ENCODE results near the gene SDK1. TPM values are rescaled to one million over a fixed set of nuclear protein-coding genes. Genes with fewer than 3 reads are reported as not detected.

SDK1 gene
- total and polyA plus RNA-seq, 10 of the 15 experiments (the other 5 are each of a cell fraction or from before 2014, with no cell fraction given) = 0.14 to 0.33 TPM; not detected in 8

DNA sequence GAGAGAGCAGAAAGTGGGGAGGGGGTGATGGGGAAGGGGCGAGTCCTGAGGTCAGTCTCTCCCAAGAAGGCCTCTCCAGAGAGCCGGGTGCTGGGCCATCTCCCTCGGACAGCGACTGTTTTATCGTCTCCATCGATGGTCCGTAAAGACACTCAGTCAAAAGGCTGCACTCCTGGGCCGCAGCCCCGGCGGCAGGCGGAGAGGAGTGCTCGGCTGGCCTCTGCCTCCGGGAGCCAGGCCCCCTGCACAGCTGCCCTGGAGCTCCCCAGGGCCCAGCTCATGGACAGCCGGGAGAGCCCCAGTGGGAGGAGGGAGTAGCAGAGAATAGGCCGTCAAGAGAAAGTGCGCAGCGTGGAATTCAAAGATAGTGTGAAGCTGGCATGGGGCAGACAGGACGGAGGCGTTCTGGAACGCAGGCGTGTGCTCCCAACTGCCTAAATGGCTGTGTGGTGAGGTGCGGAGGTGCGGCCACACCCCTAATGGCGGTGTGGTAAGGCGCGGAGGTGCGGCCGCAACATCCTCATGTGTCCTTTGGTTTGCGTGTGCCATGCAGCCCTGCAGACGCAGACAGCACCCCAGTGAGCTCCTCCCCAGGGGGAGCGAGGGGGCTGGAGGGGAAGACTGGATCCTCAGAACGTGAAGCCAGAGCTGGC, 903.6 kb downstream of the SDK1 start:
- RAD21 ChIA-PET (ENCODE audit: unreplicated experiment) = no interaction called here
- 64% methylated on average over 31 of the region's 32 CpGs for WGBS (ENCODE audit: insufficient coverage, insufficient replicate concordance, low lambda C conversion rate, missing lambda C conversion rate)
- H3K27ac ChIP-seq (ENCODE audit: control insufficient read depth, insufficient read depth) = no peak overlapping the region

More for the DNA sequence above, 903.6 kb downstream of the SDK1 start:
- H2AFZ ChIP-seq (ENCODE audit: control insufficient read depth, low read depth, low read length) = no peak overlapping the region
- no peak for DNase-seq (ENCODE audit: low read depth, low spot score)
- H4K20me1 ChIP-seq (ENCODE audit: control insufficient read depth, insufficient read depth) = no peaks in the 10 kb centered on the region
- H3K9ac ChIP-seq (ENCODE audit: control insufficient read depth, insufficient read depth, low read length) = no peak overlapping the region
- SMC1A ChIA-PET (ENCODE audit: uncharacterized antibody, unreplicated experiment) = no interaction called here
- no peak overlapping the region for H3K4me3 ChIP-seq
- no peaks in the 10 kb centered on the region for H3K36me3 ChIP-seq (ENCODE audit: control insufficient read depth in 2 of 2, insufficient read depth in 2 of 2, low read length in 1 of 2)
- POLR2A ChIA-PET = no interaction called here
- H3K79me2 ChIP-seq (ENCODE audit: control insufficient read depth, insufficient read depth, low read length) = no peaks in the 10 kb centered on the region
- CTCF ChIA-PET = no interaction called here
- no peak for FAIRE-seq
- H3K4me2 ChIP-seq (ENCODE audit: control insufficient read depth, insufficient read depth) = no peak overlapping the region
- intact Hi-C loops (cut with micrococcal nuclease; ENCODE audit: unreplicated experiment) (no loop called here), in situ Hi-C loops (cut with MboI) (no loop called here)
- no peaks in the 10 kb centered on the region; the same call in 2 of the 3 replicates for H3K9me3 ChIP-seq (replicated peaks; ENCODE audit: control insufficient read depth, insufficient read depth, low read length)
- BruUV-seq (replicated peaks) = no TSS peak
- H3K27me3 ChIP-seq (replicated peaks in 1 of 2; ENCODE audit: control insufficient read depth in 2 of 2, insufficient read depth in 2 of 2, low read length in 1 of 2) = no peaks in the 10 kb centered on the region
- H3K4me1 ChIP-seq (ENCODE audit: control insufficient read depth, insufficient read depth, low read length) = no peaks in the 10 kb centered on the region
- ATAC-seq = no peak
- TF ChIP-seq STAT1 (conservative IDR thresholded peaks at IDR 0.05) = no peak
- TF ChIP-seq POLR2A (IDR thresholded peaks at IDR 0.05; ENCODE audit: low read depth, low read length) = no peak
- no peak for TF ChIP-seq SUPT20H (IDR thresholded peaks at IDR 0.05; ENCODE audit: borderline replicate concordance, control insufficient read depth, low read depth, low read length)
- TF ChIP-seq CUX1 (IDR thresholded peaks at IDR 0.05; ENCODE audit: insufficient replicate concordance, low read depth, low read length) = no peak
- TF ChIP-seq ESRRA (IDR thresholded peaks at IDR 0.05; ENCODE audit: low read length) = no peak
- no peak for TF ChIP-seq CBFB (IDR thresholded peaks at IDR 0.05; ENCODE audit: low read depth)
- no peak for TF ChIP-seq LARP7 (IDR thresholded peaks at IDR 0.05)
- TF ChIP-seq NR2C1 (IDR thresholded peaks at IDR 0.05) = no peak
- no peak for TF ChIP-seq CREM (IDR thresholded peaks at IDR 0.05; ENCODE audit: low read depth)
- TF ChIP-seq, protein P1, sequence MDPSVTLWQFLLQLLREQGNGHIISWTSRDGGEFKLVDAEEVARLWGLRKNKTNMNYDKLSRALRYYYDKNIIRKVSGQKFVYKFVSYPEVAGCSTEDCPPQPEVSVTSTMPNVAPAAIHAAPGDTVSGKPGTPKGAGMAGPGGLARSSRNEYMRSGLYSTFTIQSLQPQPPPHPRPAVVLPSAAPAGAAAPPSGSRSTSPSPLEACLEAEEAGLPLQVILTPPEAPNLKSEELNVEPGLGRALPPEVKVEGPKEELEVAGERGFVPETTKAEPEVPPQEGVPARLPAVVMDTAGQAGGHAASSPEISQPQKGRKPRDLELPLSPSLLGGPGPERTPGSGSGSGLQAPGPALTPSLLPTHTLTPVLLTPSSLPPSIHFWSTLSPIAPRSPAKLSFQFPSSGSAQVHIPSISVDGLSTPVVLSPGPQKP (IDR thresholded peaks at IDR 0.05; ENCODE audit: low read depth, low read length) = no peak
- TF ChIP-seq GATAD2B (conservative IDR thresholded peaks at IDR 0.05; ENCODE audit: low read depth) = no peak
- no peak for TF ChIP-seq MEF2A (IDR thresholded peaks at IDR 0.05; ENCODE audit: insufficient read depth, low read depth, low read length)
- no peak for TF ChIP-seq ZNF274 (IDR thresholded peaks at IDR 0.05; ENCODE audit: insufficient read depth, insufficient read length)
- no peak for TF ChIP-seq MTA2 (IDR thresholded peaks at IDR 0.05; ENCODE audit: low read depth)
- TF ChIP-seq ZZZ3 (IDR thresholded peaks at IDR 0.05; ENCODE audit: control insufficient read depth, insufficient read length, low read depth) = no peak
- TF ChIP-seq ASH2L (IDR thresholded peaks at IDR 0.05; ENCODE audit: borderline replicate concordance, low read depth) = no peak

Data from GM12878 (cell line).